ENCODE data around the gene OR2AG2. TPM values are rescaled to one million over a fixed set of nuclear protein-coding genes. Genes with fewer than 3 reads are reported as not detected.

The OR2AG2 gene
- total and polyA plus RNA-seq, 9 of the 15 experiments (the other 6 are each of a cell fraction or from before 2014, with no cell fraction given), result 0.15 to 0.91 (median 0.55) TPM

DNA sequence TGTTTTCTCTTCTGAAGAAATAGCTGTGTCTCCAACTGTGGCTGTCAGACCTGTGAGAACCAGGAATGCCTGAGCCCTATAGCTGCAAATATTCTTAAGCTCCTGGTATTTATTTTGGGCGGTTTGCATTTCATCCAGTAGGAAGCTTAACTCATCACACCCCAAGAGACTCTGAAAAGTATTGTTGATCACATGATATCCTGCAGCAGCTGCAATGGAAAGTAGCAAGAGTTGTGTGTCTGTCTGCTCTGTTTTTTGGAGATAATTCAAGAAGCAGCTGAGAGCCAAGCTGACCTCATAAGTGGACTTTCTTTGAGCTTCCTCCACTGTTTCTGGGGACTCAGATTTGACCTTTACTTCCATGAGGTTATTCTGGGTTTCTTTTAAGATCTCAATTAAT, 52.2 kb downstream of the OR2AG2 start:
- in situ Hi-C loops (cut with MboI) (no loop called here), intact Hi-C loops (cut with micrococcal nuclease) (no loop called here)
- H3K9ac ChIP-seq (ENCODE audit: insufficient read depth in 1 of 2, low read depth in 2 of 2, low read length in 2 of 2), result no peak overlapping the region
- no peak overlapping the region for H3K27ac ChIP-seq (ENCODE audit: extremely low read depth, low read depth, low read length)
- H3K27me3 ChIP-seq (ENCODE audit: control insufficient read depth in 2 of 2, insufficient read depth in 2 of 2, low read length in 2 of 2), result no peaks in the 10 kb centered on the region
- H3K4me3 ChIP-seq, result no peak overlapping the region
- no peaks in the 10 kb centered on the region for H3K9me3 ChIP-seq (replicated peaks; ENCODE audit: control insufficient read depth, insufficient read depth, low read depth, low read length)
- ChIA-PET POLR2A (interaction anchor here (0.5 to 1.3 kb wide), 3 partner anchors 9 to 37 kb away, joined by 3 to 8 read pairs (median 3); no protein-coding TSS in a partner anchor), CTCF (ENCODE audit: low intra/inter-chr PET ratio) (interaction anchor here (1.1 kb wide), 1 partner anchor 36 kb away, joined by 3 read pairs; no protein-coding TSS in a partner anchor)
- H4K20me1 ChIP-seq (replicated peaks; ENCODE audit: control insufficient read depth, insufficient read depth, low read length), result no peaks in the 10 kb centered on the region
- peak; percentile 48 for FAIRE-seq
- TF ChIP-seq, protein P1, sequence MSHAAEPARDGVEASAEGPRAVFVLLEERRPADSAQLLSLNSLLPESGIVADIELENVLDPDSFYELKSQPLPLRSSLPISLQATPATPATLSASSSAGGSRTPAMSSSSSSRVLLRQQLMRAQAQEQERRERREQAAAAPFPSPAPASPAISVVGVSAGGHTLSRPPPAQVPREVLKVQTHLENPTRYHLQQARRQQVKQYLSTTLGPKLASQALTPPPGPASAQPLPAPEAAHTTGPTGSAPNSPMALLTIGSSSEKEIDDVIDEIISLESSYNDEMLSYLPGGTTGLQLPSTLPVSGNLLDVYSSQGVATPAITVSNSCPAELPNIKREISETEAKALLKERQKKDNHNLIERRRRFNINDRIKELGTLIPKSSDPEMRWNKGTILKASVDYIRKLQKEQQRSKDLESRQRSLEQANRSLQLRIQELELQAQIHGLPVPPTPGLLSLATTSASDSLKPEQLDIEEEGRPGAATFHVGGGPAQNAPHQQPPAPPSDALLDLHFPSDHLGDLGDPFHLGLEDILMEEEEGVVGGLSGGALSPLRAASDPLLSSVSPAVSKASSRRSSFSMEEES (CRISPR knock-in tag; IDR thresholded peaks at IDR 0.05), result peak; percentile 77
- TF ChIP-seq, protein P2, sequence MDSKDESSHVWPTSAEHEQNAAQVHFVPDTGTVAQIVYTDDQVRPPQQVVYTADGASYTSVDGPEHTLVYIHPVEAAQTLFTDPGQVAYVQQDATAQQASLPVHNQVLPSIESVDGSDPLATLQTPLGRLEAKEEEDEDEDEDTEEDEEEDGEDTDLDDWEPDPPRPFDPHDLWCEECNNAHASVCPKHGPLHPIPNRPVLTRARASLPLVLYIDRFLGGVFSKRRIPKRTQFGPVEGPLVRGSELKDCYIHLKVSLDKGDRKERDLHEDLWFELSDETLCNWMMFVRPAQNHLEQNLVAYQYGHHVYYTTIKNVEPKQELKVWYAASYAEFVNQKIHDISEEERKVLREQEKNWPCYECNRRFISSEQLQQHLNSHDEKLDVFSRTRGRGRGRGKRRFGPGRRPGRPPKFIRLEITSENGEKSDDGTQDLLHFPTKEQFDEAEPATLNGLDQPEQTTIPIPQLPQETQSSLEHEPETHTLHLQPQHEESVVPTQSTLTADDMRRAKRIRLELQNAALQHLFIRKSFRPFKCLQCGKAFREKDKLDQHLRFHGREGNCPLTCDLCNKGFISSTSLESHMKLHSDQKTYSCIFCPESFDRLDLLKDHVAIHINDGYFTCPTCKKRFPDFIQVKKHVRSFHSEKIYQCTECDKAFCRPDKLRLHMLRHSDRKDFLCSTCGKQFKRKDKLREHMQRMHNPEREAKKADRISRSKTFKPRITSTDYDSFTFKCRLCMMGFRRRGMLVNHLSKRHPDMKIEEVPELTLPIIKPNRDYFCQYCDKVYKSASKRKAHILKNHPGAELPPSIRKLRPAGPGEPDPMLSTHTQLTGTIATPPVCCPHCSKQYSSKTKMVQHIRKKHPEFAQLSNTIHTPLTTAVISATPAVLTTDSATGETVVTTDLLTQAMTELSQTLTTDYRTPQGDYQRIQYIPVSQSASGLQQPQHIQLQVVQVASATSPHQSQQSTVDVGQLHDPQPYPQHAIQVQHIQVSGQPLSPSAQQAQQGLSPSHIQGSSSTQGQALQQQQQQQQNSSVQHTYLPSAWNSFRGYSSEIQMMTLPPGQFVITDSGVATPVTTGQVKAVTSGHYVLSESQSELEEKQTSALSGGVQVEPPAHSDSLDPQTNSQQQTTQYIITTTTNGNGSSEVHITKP (IDR thresholded peaks at IDR 0.05; ENCODE audit: partially characterized antibody), result no peak
- 0 out of 2 replicates have a peak, but pooled peaks have one; percentile 4 for TF ChIP-seq CBFA2T3 (IDR thresholded peaks at IDR 0.05)
- no peaks in the 10 kb centered on the region for H3K36me3 ChIP-seq (ENCODE audit: control insufficient read depth, insufficient read depth, low read length)
- 18% methylated on average over 1 of the region's 1 CpG for WGBS (ENCODE audit: insufficient coverage, low coverage, missing lambda C conversion rate)
- no peaks in the 10 kb centered on the region for H3K4me1 ChIP-seq (replicated peaks in 1 of 2; ENCODE audit: control insufficient read depth in 2 of 2, insufficient read depth in 2 of 2, low read length in 2 of 2)
- ATAC-seq, result no peak
- no peaks in the 10 kb centered on the region for H3K79me2 ChIP-seq (ENCODE audit: control insufficient read depth, insufficient read depth, low read length)
- no peak for DNase-seq (ENCODE audit: extremely low read depth in 1 of 4, low spot score in 3 of 4)
- no peak overlapping the region for H3K4me2 ChIP-seq (ENCODE audit: insufficient read depth, low read length)
- no peak overlapping the region for H2AFZ ChIP-seq (ENCODE audit: low read depth, low read length)
- no peaks in the 10 kb centered on the region for H3K9me1 ChIP-seq (ENCODE audit: control insufficient read depth, insufficient read depth, low read length)
- BruUV-seq (replicated peaks), result no TSS peak

Data from K562 (cell line).